Mucosa of descending colon (tissue), 3 donors: ENCODE measurements around the gene AK8. TPM values are rescaled to one million over a fixed set of nuclear protein-coding genes. Genes with fewer than 3 reads are reported as not detected.

Experiments used
- ATAC-seq: fragments of 200-7000 bp; cut with Tn5 transposase; one replicate; pipeline ENCODE4 v1.9.1; 2020; ENCODE audit warnings: mild to moderate bottlenecking, moderate library complexity
- DNase-seq, 3 donors: peaks; one replicate each; pipeline ENCODE4 v3.0.0-alpha.2; 2020
- H3K36me3 ChIP-seq: fragments of 200-600 bp; one replicate; pipeline ENCODE4 v1.8.0; 2021; ENCODE audit warnings: low read depth, mild to moderate bottlenecking
- H3K4me1 ChIP-seq: fragments of 200-600 bp; one replicate; pipeline ENCODE4 v1.8.0; 2021; ENCODE audit warnings: low read depth, mild to moderate bottlenecking
- H3K4me3 ChIP-seq: fragments of 200-600 bp; one replicate; pipeline ENCODE4 v1.8.0; 2021; ENCODE audit warnings: mild to moderate bottlenecking
- H3K9me3 ChIP-seq: fragments of 200-600 bp; one replicate; pipeline ENCODE4 v1.8.0; 2021; ENCODE audit warnings: mild to moderate bottlenecking
- intact Hi-C, 2 donors: fragments of 100-400 bp; cut with DNase I in 1 of 2; cut with micrococcal nuclease in 1 of 2; formaldehyde crosslinking; loops; one replicate each; pipeline versions ENCODE4 v1.11.0 to v1.11.1; 2022; cut with DNase I, micrococcal nuclease
- total RNA-seq, 3 donors: library from RNA; stranded (reverse); fragmentation: NEBNext Ultra II Directional in 2 of 3; extraction: Animal tissue kit (Norgen Biotek cat#: 25700) in 2 of 3; gene quantifications; one replicate each; pipeline versions ENCODE4 v1.2.1 to v1.2.4, GENCODE V29; 2021 to 2023
- TF ChIP-seq, protein P1 (sequence below): fragments of 200-600 bp; IDR thresholded peaks from one replicate; pipeline ENCODE4 v1.8.0; 2022; ENCODE audit warnings: antibody characterized with exemption, mild to moderate bottlenecking
- donor health status: DM: no; HTN: no; CAD: no; lungs with moderate emphysema.
- donor health status: DM: no; HTN: no; CAD: no.
- donor health status: DM: no; HTN: yes; CAD: no.

The AK8 gene
- total RNA-seq, 3 donors from 2014 or later, result 0.96 to 2.0 TPM; not detected in 1

DNA sequence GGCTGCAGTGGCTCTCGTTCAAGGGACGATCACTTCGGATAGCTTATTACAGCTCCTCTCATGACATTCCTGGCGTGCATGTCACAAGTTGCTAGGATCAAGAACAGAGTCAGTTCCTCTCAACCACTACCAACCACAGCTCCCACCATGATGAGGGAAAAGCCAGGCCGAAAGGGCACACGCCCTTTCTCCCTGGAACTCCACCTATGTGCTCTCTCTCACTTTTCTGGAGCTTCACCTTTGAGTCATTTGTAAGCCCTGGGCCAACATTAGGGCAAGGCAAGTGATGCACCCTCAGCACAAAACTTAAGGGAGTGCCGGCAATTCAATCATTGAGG, 2.2 kb upstream of the AK8 start:
- TF ChIP-seq, protein P1, sequence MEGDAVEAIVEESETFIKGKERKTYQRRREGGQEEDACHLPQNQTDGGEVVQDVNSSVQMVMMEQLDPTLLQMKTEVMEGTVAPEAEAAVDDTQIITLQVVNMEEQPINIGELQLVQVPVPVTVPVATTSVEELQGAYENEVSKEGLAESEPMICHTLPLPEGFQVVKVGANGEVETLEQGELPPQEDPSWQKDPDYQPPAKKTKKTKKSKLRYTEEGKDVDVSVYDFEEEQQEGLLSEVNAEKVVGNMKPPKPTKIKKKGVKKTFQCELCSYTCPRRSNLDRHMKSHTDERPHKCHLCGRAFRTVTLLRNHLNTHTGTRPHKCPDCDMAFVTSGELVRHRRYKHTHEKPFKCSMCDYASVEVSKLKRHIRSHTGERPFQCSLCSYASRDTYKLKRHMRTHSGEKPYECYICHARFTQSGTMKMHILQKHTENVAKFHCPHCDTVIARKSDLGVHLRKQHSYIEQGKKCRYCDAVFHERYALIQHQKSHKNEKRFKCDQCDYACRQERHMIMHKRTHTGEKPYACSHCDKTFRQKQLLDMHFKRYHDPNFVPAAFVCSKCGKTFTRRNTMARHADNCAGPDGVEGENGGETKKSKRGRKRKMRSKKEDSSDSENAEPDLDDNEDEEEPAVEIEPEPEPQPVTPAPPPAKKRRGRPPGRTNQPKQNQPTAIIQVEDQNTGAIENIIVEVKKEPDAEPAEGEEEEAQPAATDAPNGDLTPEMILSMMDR, result no peak
- no peaks in the 10 kb centered on the region for H3K9me3 ChIP-seq
- no peak overlapping the region for H3K4me3 ChIP-seq
- ATAC-seq (no peak), DNase-seq (no peak)
- H3K4me1 ChIP-seq, result peaks cover 5% of the 10 kb centered on the region
- no peaks in the 10 kb centered on the region for H3K36me3 ChIP-seq
- intact Hi-C loops, result no loop called here

GRCh38 chr9:132879457-132880323, 1.6 kb upstream of the AK8 start:
- H3K36me3 ChIP-seq, result no peaks in the 10 kb centered on the region
- no peak overlapping the region for H3K4me3 ChIP-seq
- peaks cover 5% of the 10 kb centered on the region for H3K4me1 ChIP-seq
- TF ChIP-seq, protein P1, result no peak
- intact Hi-C loops, result no loop called here
- no peak for DNase-seq
- no peak for ATAC-seq
- no peaks in the 10 kb centered on the region for H3K9me3 ChIP-seq

GRCh38 chr9:132878695-132879456, 792 bp upstream of the AK8 start, which contains the start of gene SPACA9:
Gene SPACA9, plus strand, starts transcription at chr9:132878898. Its CDS starts 5,050 bp downstream, at chr9:132883948.
- Histone ChIP-seq H3K9me3 (no peaks in the 10 kb centered on the region), H3K4me1 (peaks cover 5% of the 10 kb centered on the region), H3K36me3 (no peaks in the 10 kb centered on the region), H3K4me3 (peak within 1 kb of the TSS; percentile 77)
- DNase-seq (peak; percentile 75 to 79 (median 76)), ATAC-seq (peak; percentile 88)
- TF ChIP-seq, protein P1, result no peak
- intact Hi-C loops, result no loop called here

DNA sequence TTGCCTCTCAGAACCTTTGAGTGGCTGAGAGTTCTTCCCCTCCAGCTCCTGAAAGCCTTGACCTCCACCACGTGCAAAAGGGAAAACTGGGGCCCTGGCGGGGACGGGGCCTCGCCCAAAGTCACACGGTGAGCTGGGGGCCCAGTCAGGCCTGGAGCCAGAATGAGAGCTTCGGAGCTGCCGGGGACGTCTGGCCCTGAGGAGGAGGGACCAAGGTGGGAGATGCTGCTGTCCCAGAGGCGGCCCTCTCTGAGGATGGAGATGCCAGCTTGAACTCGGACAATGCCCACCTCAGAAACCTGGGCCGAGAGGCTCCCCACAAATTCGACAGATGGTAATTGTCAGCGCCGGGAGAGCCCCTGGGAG, 643 bp downstream of the AK8 start:
- H3K4me3 ChIP-seq, result no peak overlapping the region
- intact Hi-C loops, result no loop called here
- ATAC-seq (no peak), DNase-seq (no peak)
- no peaks in the 10 kb centered on the region for H3K36me3 ChIP-seq
- TF ChIP-seq, protein P1, result no peak
- peaks cover 5% of the 10 kb centered on the region for H3K4me1 ChIP-seq
- no peaks in the 10 kb centered on the region for H3K9me3 ChIP-seq

DNA sequence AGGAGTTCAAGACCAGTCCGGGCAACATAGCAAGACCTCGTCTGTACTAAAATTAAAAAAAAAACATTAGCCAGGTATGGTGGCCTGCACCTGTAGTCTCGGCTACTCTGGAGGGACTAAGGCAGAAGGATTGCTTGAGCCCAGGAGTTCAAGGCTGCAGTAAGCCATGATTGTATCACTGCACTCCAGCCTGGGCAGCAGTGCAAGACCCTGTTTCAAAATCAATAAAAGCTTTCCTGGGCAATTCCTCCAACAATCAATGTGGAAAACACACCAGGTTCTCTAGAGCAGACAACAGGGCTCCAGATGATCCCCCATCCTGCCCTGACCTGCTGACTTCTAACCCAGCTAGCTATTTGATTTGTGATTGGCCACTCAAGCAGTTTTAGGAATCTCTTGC, 1.2 kb downstream of the AK8 start:
- H3K36me3 ChIP-seq, result no peaks in the 10 kb centered on the region
- H3K4me1 ChIP-seq, result peaks cover 5% of the 10 kb centered on the region
- intact Hi-C loops, result no loop called here
- TF ChIP-seq, protein P1, result no peak
- no peaks in the 10 kb centered on the region for H3K9me3 ChIP-seq
- ATAC-seq, result no peak
- H3K4me3 ChIP-seq, result no peak overlapping the region
- DNase-seq, result no peak
